GM12878 (cell line): ENCODE results near the gene ORC1. TPM values are rescaled to one million over a fixed set of nuclear protein-coding genes. Genes with fewer than 3 reads are reported as not detected.
"Not testable (repeated sequence)": the region's sequence is repeated elsewhere in the genome, so short reads cannot be mapped to it uniquely, and the experiment has no call there.

Experiments
- ATAC-seq: fragments of 200-7000 bp; cut with Tn5 transposase; 3 replicates; pipeline ENCODE4 v1.9.1; 2020; ENCODE audit warnings: mild to moderate bottlenecking, moderate library complexity
- BruUV-seq: library from RNA; stranded (reverse); fragments of 400-500 nt; replicated peaks from 2 replicates; lab custom pipeline; 2021; lab: Mats Ljungman, UMichigan
- CTCF ChIA-PET: fragments of 300-600 bp; sonication (Branson Sonifier 250); formaldehyde crosslinking; extraction: SDS; loops from one replicate; lab custom pipeline; 2021; ENCODE audit warnings: inconsistent platforms; lab: Yijun Ruan, JAX
- POLR2A ChIA-PET: fragments of 350-600 bp; formaldehyde crosslinking; extraction: SDS; loops from one replicate; lab custom pipeline; 2021; ENCODE audit warnings: inconsistent platforms; lab: Charles Lee
- RAD21 ChIA-PET: fragments of 300-600 bp; sonication (Branson Sonifier 250); formaldehyde crosslinking; loops from one replicate; lab custom pipeline; 2023; ENCODE audit warnings: antibody characterized with exemption; ENCODE audit not compliant: unreplicated experiment; lab: Charles Lee
- SMC1A ChIA-PET: fragments of 300-600 bp; sonication (Branson Sonifier 250); formaldehyde crosslinking; loops from one replicate; lab custom pipeline; 2023; ENCODE audit not compliant: unreplicated experiment, uncharacterized antibody; lab: Charles Lee
- DNase-seq: peaks from one replicate; pipeline ENCODE4 v3.0.0-alpha.2; 2011; ENCODE audit warnings: low read depth, low spot score
- FAIRE-seq: peaks from 3 replicates; lab custom pipeline; 2011; peaks lifted over from hg19 to GRCh38; lab: Jason Lieb, UNC
- H2AFZ ChIP-seq: 2 replicates; pipeline ENCODE4 v1.6.0; 2011; ENCODE audit warnings: low read depth, low read length, control low read depth; ENCODE audit not compliant: control insufficient read depth
- H3K27ac ChIP-seq: 2 replicates; pipeline ENCODE4 v1.5.1; 2011; ENCODE audit warnings: control low read depth; ENCODE audit not compliant: control insufficient read depth, insufficient read depth
- H3K27me3 ChIP-seq, 2 experiments: replicated peaks in 1 of 2; 2 replicates each; pipeline versions ENCODE4 v1.6.0 to v1.6.1; 2011; ENCODE audit warnings: low read length in 1 of 2; ENCODE audit not compliant: control insufficient read depth in 2 of 2, insufficient read depth in 2 of 2
- H3K36me3 ChIP-seq, 2 experiments: 2 replicates each; pipeline ENCODE4 v1.5.1; 2011; ENCODE audit warnings: low read length in 1 of 2; ENCODE audit not compliant: control insufficient read depth in 2 of 2, insufficient read depth in 2 of 2
- H3K4me1 ChIP-seq: 2 replicates; pipeline ENCODE4 v1.6.1; 2011; ENCODE audit warnings: mild to moderate bottlenecking, low read length, moderate library complexity, mixed read lengths; ENCODE audit not compliant: control insufficient read depth, insufficient read depth
- H3K4me2 ChIP-seq: 2 replicates; pipeline ENCODE4 v1.6.0; 2011; ENCODE audit warnings: control low read depth; ENCODE audit not compliant: control insufficient read depth, insufficient read depth
- H3K4me3 ChIP-seq: fragments of 200-600 bp; sonication (generic); 2 replicates; pipeline ENCODE4 v1.5.1; 2016
- H3K79me2 ChIP-seq: 2 replicates; pipeline ENCODE4 v1.6.0; 2011; ENCODE audit warnings: low read length; ENCODE audit not compliant: control insufficient read depth, insufficient read depth
- H3K9ac ChIP-seq: 2 replicates; pipeline ENCODE4 v1.8.0; 2011; ENCODE audit warnings: low read length, control low read depth, mixed read lengths; ENCODE audit not compliant: control insufficient read depth, insufficient read depth
- H3K9me3 ChIP-seq: replicated peaks from 3 replicates; pipeline ENCODE4 v1.5.1; 2011; ENCODE audit warnings: mild to moderate bottlenecking, low read length; ENCODE audit not compliant: control insufficient read depth, insufficient read depth
- H4K20me1 ChIP-seq: 2 replicates; pipeline ENCODE4 v1.6.0; 2011; ENCODE audit not compliant: control insufficient read depth, insufficient read depth
- BRCA1 ChIP-seq: IDR thresholded peaks from 2 replicates; pipeline ENCODE4 v1.6.1; 2011; ENCODE audit warnings: low read depth, low read length, improper control_type of control experiment
- ETV6 ChIP-seq, 2 experiments: fragments of 450-650 bp in 1 of 2; IDR thresholded peaks in 1 of 2; conservative IDR thresholded peaks in 1 of 2; 2 replicates each; pipeline ENCODE4 v1.6.1; 2014; ENCODE audit warnings: antibody characterized with exemption in 1 of 2, borderline replicate concordance in 1 of 2, low read depth in 1 of 2, mild to moderate bottlenecking in 1 of 2, moderate library complexity in 1 of 2
- FOS ChIP-seq: IDR thresholded peaks from 3 replicates; pipeline ENCODE4 v1.6.1; 2011; ENCODE audit warnings: borderline replicate concordance; ENCODE audit not compliant: insufficient read length; ENCODE audit errors: extremely low read depth
- IKZF1 ChIP-seq: fragments of 450-650 bp; conservative IDR thresholded peaks from 2 replicates; pipeline ENCODE4 v1.6.1; 2017; ENCODE audit warnings: antibody characterized with exemption, mild to moderate bottlenecking
- IRF4 ChIP-seq: IDR thresholded peaks from 2 replicates; pipeline ENCODE4 v1.6.1; 2011; ENCODE audit warnings: low read depth, low read length
- KDM1A ChIP-seq: fragments of 200-600 bp; sonication (generic); IDR thresholded peaks from 2 replicates; pipeline ENCODE4 v1.6.1; 2016; ENCODE audit warnings: borderline replicate concordance
- NFIC ChIP-seq: IDR thresholded peaks from 2 replicates; pipeline ENCODE4 v1.6.1; 2012; ENCODE audit warnings: low read depth, mild to moderate bottlenecking, inconsistent platforms, low read length, moderate library complexity
- NRF1 ChIP-seq: conservative IDR thresholded peaks from 2 replicates; pipeline ENCODE4 v1.6.1; 2011; ENCODE audit warnings: mild to moderate bottlenecking, low read depth, low read length, improper control_type of control experiment
- PAX5 ChIP-seq: IDR thresholded peaks from 2 replicates; pipeline ENCODE4 v1.6.1; 2011; ENCODE audit warnings: low read depth, low read length, borderline replicate concordance
- RELA ChIP-seq: fragments of 450-650 bp; IDR thresholded peaks from 2 replicates; pipeline ENCODE4 v1.8.0; 2014; ENCODE audit warnings: borderline replicate concordance; ENCODE audit not compliant: partially characterized antibody
- RUNX3 ChIP-seq: IDR thresholded peaks from 2 replicates; pipeline ENCODE4 v1.6.1; 2012; ENCODE audit warnings: low read length, inconsistent platforms
- SIN3A ChIP-seq: IDR thresholded peaks from 2 replicates; pipeline ENCODE4 v1.6.1; 2012; ENCODE audit warnings: low read depth, low read length, improper control_type of control experiment
- SIX5 ChIP-seq: IDR thresholded peaks from 2 replicates; pipeline ENCODE4 v1.6.1; 2011; ENCODE audit warnings: mild to moderate bottlenecking, low read depth, low read length, moderate library complexity; ENCODE audit not compliant: severe bottlenecking
- SMAD5 ChIP-seq: IDR thresholded peaks from 2 replicates; pipeline ENCODE4 v1.6.1; 2016; ENCODE audit warnings: antibody characterized with exemption, low read depth
- TARDBP ChIP-seq: IDR thresholded peaks from 2 replicates; pipeline ENCODE4 v1.6.1; 2016; ENCODE audit warnings: borderline replicate concordance
- ZNF207 ChIP-seq: fragments of 450-650 bp; IDR thresholded peaks from 2 replicates; pipeline ENCODE4 v1.6.1; 2014; ENCODE audit warnings: antibody characterized with exemption, mild to moderate bottlenecking, borderline replicate concordance
- WGBS: methylation state at CpG from one replicate; pipeline ENCODE4 v1.1.6; 2016; ENCODE audit warnings: low lambda C conversion rate; ENCODE audit not compliant: insufficient replicate concordance, insufficient coverage; ENCODE audit errors: missing lambda C conversion rate; 5-methylcytosine and 5-hydroxymethylcytosine counted together
- in situ Hi-C: fragments of 300-500 bp; cut with MboI; formaldehyde crosslinking; loops from 9 replicates; pipeline ENCODE4 v1.14.3; 2018; ENCODE audit warnings: mixed read lengths
- intact Hi-C: fragments of 100-400 bp; cut with micrococcal nuclease; formaldehyde crosslinking; loops from one replicate; pipeline ENCODE4 v1.14.2; 2022; ENCODE audit not compliant: unreplicated experiment
- polyA plus RNA-seq, 11 experiments: library from polyadenylated mRNA; depleted of rRNA in 4 of 11; unstranded in 6 of 11; stranded (reverse) in 5 of 11; fragments of >200 nt; fragmentation: Nextera tagmentation in 4 of 11; fragmentation: Illumina TruSeq in 1 of 11; extraction: Ambion mirVana in 4 of 11; extraction: Trizol in 1 of 11; gene quantifications; 1 replicate in 1 of 11; 2 replicates in 10 of 11; pipeline versions ENCODE4 v1.2.1 to v1.2.3, GENCODE V29; 2011 to 2016; ENCODE audit warnings: inconsistent platforms in 2 of 11, missing spikeins in 2 of 11, low read depth in 1 of 11
- total RNA-seq, 4 experiments: library from RNA; depleted of rRNA in 3 of 4; stranded (reverse); fragments of >200 nt in 3 of 4; fragmentation: Illumina TruSeq in 1 of 4; extraction: Trizol in 1 of 4; gene quantifications; 2 replicates each; pipeline versions ENCODE4 v1.2.1 to v1.2.3, GENCODE V29; 2013 to 2021
- TF ChIP-seq, protein P1 (sequence below): fragments of 450-650 bp; IDR thresholded peaks from 2 replicates; pipeline ENCODE4 v1.6.1; 2014; ENCODE audit warnings: mild to moderate bottlenecking
- TF ChIP-seq, protein P2 (sequence below): fragments of 450-650 bp; IDR thresholded peaks from 2 replicates; pipeline ENCODE4 v1.6.1; 2017; ENCODE audit warnings: low read depth, mild to moderate bottlenecking, moderate library complexity

The ORC1 gene
- total and polyA plus RNA-seq, 10 of the 15 experiments (the other 5 are each of a cell fraction or from before 2014, with no cell fraction given) = 7.7 to 34.6 (median 28.7) TPM

DNA sequence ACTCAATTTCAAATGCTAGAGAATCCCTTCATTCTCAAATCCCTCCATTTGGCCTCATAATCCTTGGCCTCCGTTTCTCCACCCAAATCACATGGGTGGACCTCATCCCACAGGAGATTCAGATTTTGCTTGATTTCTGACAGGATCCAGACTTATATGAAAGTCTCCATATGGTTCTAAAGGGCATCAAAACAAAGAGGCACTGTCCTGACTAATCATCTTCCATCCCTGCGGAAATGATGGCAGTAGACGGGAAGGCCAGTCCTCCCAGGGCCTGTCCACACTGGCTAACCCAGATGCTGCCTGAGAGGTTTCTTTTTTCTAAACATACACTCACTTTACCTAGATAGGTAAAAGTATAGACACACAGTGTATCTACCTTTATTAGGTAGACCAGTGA lies 18.8 kb downstream of the ORC1 start:
- SMC1A ChIA-PET = no interaction called here

DNA sequence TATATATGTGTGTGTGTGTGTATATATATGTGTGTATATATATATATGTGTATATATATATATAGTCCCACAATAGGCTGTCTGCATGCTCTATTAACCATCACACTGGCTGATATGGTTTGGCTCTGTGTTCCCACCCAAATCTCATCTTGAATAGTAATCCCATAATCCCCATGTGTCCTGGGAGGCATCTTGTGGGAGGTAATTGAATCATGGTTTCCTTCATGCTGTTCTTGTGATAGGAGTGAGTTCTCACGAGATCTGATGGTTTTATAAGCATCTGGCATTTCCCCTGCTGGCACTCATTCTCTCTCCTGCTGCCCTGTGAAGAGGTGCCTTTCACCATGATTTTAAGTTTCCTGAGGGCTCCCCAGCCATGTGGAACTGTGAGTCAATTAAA lies 34.4 kb downstream of the ORC1 start:
- SMC1A ChIA-PET, H4K20me1 ChIP-seq, H2AFZ ChIP-seq, RAD21 ChIA-PET, CTCF ChIA-PET, H3K27me3 ChIP-seq, H3K9ac ChIP-seq, DNase-seq, BruUV-seq, H3K4me2 ChIP-seq, H3K4me3 ChIP-seq, FAIRE-seq, POLR2A ChIA-PET, H3K9me3 ChIP-seq, H3K4me1 ChIP-seq, ATAC-seq, in situ Hi-C loops, H3K27ac ChIP-seq: not testable (repeated sequence)
- WGBS = 100% methylated on average over 1 of the region's 1 CpG
- intact Hi-C loops = loop anchor here (10.0 kb wide), 2 partner anchors 225 to 315 kb away; partner anchors contain the start of gene ZFYVE9
- Histone ChIP-seq H3K79me2 (peaks cover 11% of the 10 kb centered on the region), H3K36me3 (peaks cover 3 to 10% of the 10 kb centered on the region in 2 experiments)

More for the DNA sequence above, 18.8 kb downstream of the ORC1 start:
- FAIRE-seq = no peak
- WGBS = 96% methylated on average over 3 of the region's 3 CpGs
- BruUV-seq = no TSS peak
- ATAC-seq = no peak
- CTCF ChIA-PET = no interaction called here
- no peak overlapping the region for H3K27ac ChIP-seq
- H3K9ac ChIP-seq = no peak overlapping the region
- H3K36me3 ChIP-seq = peaks cover 27 to 36% of the 10 kb centered on the region in 2 experiments
- in situ Hi-C loops = no loop called here
- intact Hi-C loops = no loop called here
- no peaks in the 10 kb centered on the region for H3K79me2 ChIP-seq
- H3K4me3 ChIP-seq = no peak overlapping the region
- RAD21 ChIA-PET = no interaction called here
- no peak overlapping the region for H3K4me2 ChIP-seq
- no peaks in the 10 kb centered on the region for H3K4me1 ChIP-seq
- no peaks in the 10 kb centered on the region for H4K20me1 ChIP-seq
- no peaks in the 10 kb centered on the region for H3K27me3 ChIP-seq
- DNase-seq = no peak
- POLR2A ChIA-PET = no interaction called here
- H3K9me3 ChIP-seq = no peaks in the 10 kb centered on the region
- TF ChIP-seq IKZF1 = no peak
- no peak for TF ChIP-seq RUNX3
- no peak for TF ChIP-seq FOS
- no peak for TF ChIP-seq ETV6 (conservative IDR thresholded peaks at IDR 0.05 in 1 of 2, IDR thresholded peaks at IDR 0.05 in 1 of 2; ENCODE audit: borderline replicate concordance in 1 of 2, low read depth in 1 of 2)
- TF ChIP-seq KDM1A = no peak
- no peak for TF ChIP-seq SIX5
- TF ChIP-seq, protein P1, sequence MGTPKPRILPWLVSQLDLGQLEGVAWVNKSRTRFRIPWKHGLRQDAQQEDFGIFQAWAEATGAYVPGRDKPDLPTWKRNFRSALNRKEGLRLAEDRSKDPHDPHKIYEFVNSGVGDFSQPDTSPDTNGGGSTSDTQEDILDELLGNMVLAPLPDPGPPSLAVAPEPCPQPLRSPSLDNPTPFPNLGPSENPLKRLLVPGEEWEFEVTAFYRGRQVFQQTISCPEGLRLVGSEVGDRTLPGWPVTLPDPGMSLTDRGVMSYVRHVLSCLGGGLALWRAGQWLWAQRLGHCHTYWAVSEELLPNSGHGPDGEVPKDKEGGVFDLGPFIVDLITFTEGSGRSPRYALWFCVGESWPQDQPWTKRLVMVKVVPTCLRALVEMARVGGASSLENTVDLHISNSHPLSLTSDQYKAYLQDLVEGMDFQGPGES = no peak
- no peak for TF ChIP-seq SMAD5
- TF ChIP-seq BRCA1 = no peak
- no peak for TF ChIP-seq ZNF207
- TF ChIP-seq SIN3A = no peak
- TF ChIP-seq, protein P2, sequence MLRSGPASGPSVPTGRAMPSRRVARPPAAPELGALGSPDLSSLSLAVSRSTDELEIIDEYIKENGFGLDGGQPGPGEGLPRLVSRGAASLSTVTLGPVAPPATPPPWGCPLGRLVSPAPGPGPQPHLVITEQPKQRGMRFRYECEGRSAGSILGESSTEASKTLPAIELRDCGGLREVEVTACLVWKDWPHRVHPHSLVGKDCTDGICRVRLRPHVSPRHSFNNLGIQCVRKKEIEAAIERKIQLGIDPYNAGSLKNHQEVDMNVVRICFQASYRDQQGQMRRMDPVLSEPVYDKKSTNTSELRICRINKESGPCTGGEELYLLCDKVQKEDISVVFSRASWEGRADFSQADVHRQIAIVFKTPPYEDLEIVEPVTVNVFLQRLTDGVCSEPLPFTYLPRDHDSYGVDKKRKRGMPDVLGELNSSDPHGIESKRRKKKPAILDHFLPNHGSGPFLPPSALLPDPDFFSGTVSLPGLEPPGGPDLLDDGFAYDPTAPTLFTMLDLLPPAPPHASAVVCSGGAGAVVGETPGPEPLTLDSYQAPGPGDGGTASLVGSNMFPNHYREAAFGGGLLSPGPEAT = no peak
- no peak for TF ChIP-seq RELA
- no peak for TF ChIP-seq TARDBP
- no peak for TF ChIP-seq NRF1
- TF ChIP-seq PAX5 = no peak
- TF ChIP-seq IRF4 = no peak
- TF ChIP-seq NFIC = no peak
- no peak overlapping the region for H2AFZ ChIP-seq
